Body of pancreas (tissue), 4 donors: ENCODE data around the gene RASGRP4.

Experiments
- POLR2A ChIP-seq, 3 donors: fragments of 450-650 bp; IDR thresholded peaks; one replicate each; pipeline ENCODE4 v1.6.1; 2016; ENCODE audit warnings: antibody characterized with exemption in 3 of 3, mild to moderate bottlenecking in 2 of 3
- TF ChIP-seq, protein P1 (sequence below), 7 experiments: fragments of 450-650 bp in 4 of 7; fragments of 200-600 bp in 3 of 7; sonication (generic) in 3 of 7; IDR thresholded peaks; one replicate each; pipeline ENCODE4 v1.5.1; 2016 to 2019; ENCODE audit warnings: antibody characterized with exemption in 7 of 7

- TF ChIP-seq, protein P1, sequence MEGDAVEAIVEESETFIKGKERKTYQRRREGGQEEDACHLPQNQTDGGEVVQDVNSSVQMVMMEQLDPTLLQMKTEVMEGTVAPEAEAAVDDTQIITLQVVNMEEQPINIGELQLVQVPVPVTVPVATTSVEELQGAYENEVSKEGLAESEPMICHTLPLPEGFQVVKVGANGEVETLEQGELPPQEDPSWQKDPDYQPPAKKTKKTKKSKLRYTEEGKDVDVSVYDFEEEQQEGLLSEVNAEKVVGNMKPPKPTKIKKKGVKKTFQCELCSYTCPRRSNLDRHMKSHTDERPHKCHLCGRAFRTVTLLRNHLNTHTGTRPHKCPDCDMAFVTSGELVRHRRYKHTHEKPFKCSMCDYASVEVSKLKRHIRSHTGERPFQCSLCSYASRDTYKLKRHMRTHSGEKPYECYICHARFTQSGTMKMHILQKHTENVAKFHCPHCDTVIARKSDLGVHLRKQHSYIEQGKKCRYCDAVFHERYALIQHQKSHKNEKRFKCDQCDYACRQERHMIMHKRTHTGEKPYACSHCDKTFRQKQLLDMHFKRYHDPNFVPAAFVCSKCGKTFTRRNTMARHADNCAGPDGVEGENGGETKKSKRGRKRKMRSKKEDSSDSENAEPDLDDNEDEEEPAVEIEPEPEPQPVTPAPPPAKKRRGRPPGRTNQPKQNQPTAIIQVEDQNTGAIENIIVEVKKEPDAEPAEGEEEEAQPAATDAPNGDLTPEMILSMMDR (IDR thresholded peaks at IDR 0.05) = no peak
- TF ChIP-seq POLR2A (IDR thresholded peaks at IDR 0.05) = no peak
Measured at GRCh38 chr19:38463365-38463764, 37.3 kb upstream of the RASGRP4 start.
